Endothelial cell of umbilical vein (primary cell): ENCODE data around the gene GALNT14. TPM values are rescaled to one million over a fixed set of nuclear protein-coding genes. Genes with fewer than 3 reads are reported as not detected.

Experiments used
- BruUV-seq: library from RNA; stranded (reverse); fragments of 400-500 nt; replicated peaks from 2 replicates; lab custom pipeline; 2021; lab: Mats Ljungman, UMichigan
- CTCF ChIA-PET: fragments of 300-600, 350-600 bp; sonication (Branson Sonifier 250); formaldehyde crosslinking; loops from one replicate; lab custom pipeline; 2021; ENCODE audit warnings: antibody characterized with exemption, inconsistent platforms; lab: Charles Lee
- POLR2A ChIA-PET: fragments of 300-600, 350-600 bp; sonication (Branson Sonifier 250); formaldehyde crosslinking; loops from one replicate; lab custom pipeline; 2021; ENCODE audit warnings: antibody characterized with exemption, inconsistent platforms; lab: Charles Lee
- DNase-seq: peaks from one replicate; pipeline ENCODE4 v3.0.0-alpha.2; 2011; ENCODE audit warnings: low read depth, low spot score
- FAIRE-seq: peaks from 2 replicates; lab custom pipeline; 2011; peaks lifted over from hg19 to GRCh38; lab: Jason Lieb, UNC
- H2AFZ ChIP-seq: 2 replicates; pipeline ENCODE4 v1.6.0; 2012; ENCODE audit warnings: low read depth, low read length, control low read depth, inconsistent platforms
- H3K27ac ChIP-seq: 2 replicates; pipeline ENCODE4 v1.5.1; 2011; ENCODE audit warnings: low read depth, mild to moderate bottlenecking, control low read depth, low read length, moderate library complexity; ENCODE audit not compliant: insufficient read depth
- H3K27me3 ChIP-seq, 2 experiments: 2 replicates each; pipeline versions ENCODE4 v1.6.0 to v1.6.1; 2011; ENCODE audit warnings: low read length in 2 of 2, mixed read lengths in 1 of 2; ENCODE audit not compliant: control insufficient read depth in 2 of 2, insufficient read depth in 2 of 2
- H3K36me3 ChIP-seq, 2 experiments: 2 replicates in 1 of 2; 3 replicates in 1 of 2; pipeline ENCODE4 v1.5.1; 2011; ENCODE audit warnings: low read length in 2 of 2, mild to moderate bottlenecking in 1 of 2, moderate library complexity in 1 of 2; ENCODE audit not compliant: control insufficient read depth in 2 of 2, insufficient read depth in 2 of 2; ENCODE audit errors: extremely low read depth in 1 of 2
- H3K4me1 ChIP-seq: 3 replicates; pipeline ENCODE4 v1.5.1; 2011; ENCODE audit warnings: mild to moderate bottlenecking, low read length; ENCODE audit not compliant: control insufficient read depth, insufficient read depth; ENCODE audit errors: extremely low read depth
- H3K4me2 ChIP-seq: 2 replicates; pipeline ENCODE4 v1.6.1; 2011; ENCODE audit warnings: low read length, control low read depth, mixed read lengths; ENCODE audit not compliant: insufficient read depth
- H3K4me3 ChIP-seq, 3 experiments: fragments of 200-600 bp in 1 of 3; sonication (generic), shearing (Covaris generic) in 1 of 3; replicated peaks in 1 of 3; 2 replicates each; pipeline ENCODE4 v1.5.1; 2011 to 2016; ENCODE audit warnings: control low read depth in 3 of 3, low read length in 3 of 3, mild to moderate bottlenecking in 2 of 3, inconsistent platforms in 1 of 3, low read depth in 1 of 3, moderate library complexity in 1 of 3; ENCODE audit not compliant: insufficient read depth in 1 of 3
- H3K79me2 ChIP-seq: 2 replicates; pipeline ENCODE4 v1.6.0; 2012; ENCODE audit warnings: low read length, inconsistent platforms; ENCODE audit not compliant: control insufficient read depth, insufficient read depth
- H3K9ac ChIP-seq: replicated peaks from 2 replicates; pipeline ENCODE3; 2011; ENCODE audit warnings: low read length, control low read depth; ENCODE audit not compliant: insufficient read depth; ENCODE audit errors: extremely low read depth
- H3K9me1 ChIP-seq: replicated peaks from 3 replicates; pipeline ENCODE4 v1.6.0; 2011; ENCODE audit warnings: mild to moderate bottlenecking, low read length; ENCODE audit not compliant: control insufficient read depth, insufficient read depth; ENCODE audit errors: extremely low read depth
- H3K9me3 ChIP-seq: replicated peaks from 2 replicates; pipeline ENCODE4 v1.5.1; 2012; ENCODE audit warnings: low read length, inconsistent platforms; ENCODE audit not compliant: control insufficient read depth, insufficient read depth
- H4K20me1 ChIP-seq: replicated peaks from 2 replicates; pipeline ENCODE3; 2011; ENCODE audit warnings: mild to moderate bottlenecking, low read length; ENCODE audit not compliant: control insufficient read depth, insufficient read depth; ENCODE audit errors: extremely low read depth
- FOS ChIP-seq: IDR thresholded peaks from 2 replicates; pipeline ENCODE4 v1.6.1; 2011; ENCODE audit warnings: mild to moderate bottlenecking, low read length, moderate library complexity, borderline replicate concordance; ENCODE audit not compliant: insufficient read depth
- POLR2A ChIP-seq: IDR thresholded peaks from 2 replicates; pipeline ENCODE4 v1.6.1; 2012; ENCODE audit warnings: low read depth, mild to moderate bottlenecking, control low read depth, low read length
- dilution Hi-C: fragments of 300-500 bp; cut with MboI; formaldehyde crosslinking; loops from one replicate; pipeline ENCODE4 v1.15.0; 2019; ENCODE audit warnings: low sequenced_read_pairs; ENCODE audit not compliant: extremely low pct_ligation_motif_present
- intact Hi-C: fragments of 100-400 bp; cut with micrococcal nuclease; formaldehyde crosslinking; loops from one replicate; pipeline ENCODE4 v1.10.0; 2022
- polyA plus RNA-seq, 4 experiments: library from polyadenylated mRNA; depleted of rRNA in 3 of 4; stranded (reverse) in 3 of 4; unstranded in 1 of 4; fragments of >200 nt; gene quantifications; 2 replicates each; pipeline versions ENCODE4 v1.2.1 to v1.2.3, GENCODE V29; 2011 to 2012; ENCODE audit warnings: missing spikeins in 1 of 4
- total RNA-seq: library from RNA; stranded (reverse); gene quantifications from 2 replicates; pipeline ENCODE4 v1.2.3, GENCODE V29; 2021

Gene GALNT14
- total and polyA plus RNA-seq, 2 donors (not counting 3 experiments of a cell fraction or from before 2014, with no cell fraction given): 0.04 to 0.40 TPM

DNA sequence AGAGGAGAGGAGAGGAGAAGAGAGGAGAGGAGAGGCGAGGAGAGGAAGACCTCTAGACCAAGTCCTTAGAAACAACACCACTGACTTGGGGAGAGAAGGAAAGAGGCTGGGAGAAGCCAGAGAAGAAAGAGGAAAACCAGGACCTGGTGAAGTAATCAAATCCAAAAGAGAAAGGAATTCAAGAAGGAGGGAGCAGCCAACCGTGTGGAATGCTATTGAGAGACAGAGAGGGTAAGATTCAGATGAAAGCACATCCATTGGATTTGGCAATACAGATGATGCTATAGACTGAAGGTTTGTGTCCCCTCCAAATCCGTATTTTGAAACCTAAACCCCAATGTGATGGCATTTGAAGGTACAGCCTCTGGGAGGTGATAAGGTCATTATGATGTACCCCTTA is 50.7 kb downstream of the GALNT14 start:
- ChIA-PET CTCF (no interaction called here), POLR2A (no interaction called here)
- BruUV-seq: no TSS peak
- DNase-seq (no peak), FAIRE-seq (no peak)
- H3K79me2 ChIP-seq: no peaks in the 10 kb centered on the region
- dilution Hi-C loops: no loop called here
- no peaks in the 10 kb centered on the region for H3K9me1 ChIP-seq
- peaks cover 4% of the 10 kb centered on the region for H3K9me3 ChIP-seq
- H3K36me3 ChIP-seq: no peaks in the 10 kb centered on the region
- no peak overlapping the region for H3K4me3 ChIP-seq
- H3K9ac ChIP-seq: no peak overlapping the region
- no peak overlapping the region for H3K4me2 ChIP-seq
- no peak for TF ChIP-seq POLR2A
- TF ChIP-seq FOS: no peak
- no peaks in the 10 kb centered on the region for H3K27me3 ChIP-seq
- intact Hi-C loops: no loop called here
- H3K4me1 ChIP-seq: no peaks in the 10 kb centered on the region
- no peak overlapping the region for H2AFZ ChIP-seq
- no peaks in the 10 kb centered on the region for H4K20me1 ChIP-seq
- H3K27ac ChIP-seq: no peak overlapping the region

DNA sequence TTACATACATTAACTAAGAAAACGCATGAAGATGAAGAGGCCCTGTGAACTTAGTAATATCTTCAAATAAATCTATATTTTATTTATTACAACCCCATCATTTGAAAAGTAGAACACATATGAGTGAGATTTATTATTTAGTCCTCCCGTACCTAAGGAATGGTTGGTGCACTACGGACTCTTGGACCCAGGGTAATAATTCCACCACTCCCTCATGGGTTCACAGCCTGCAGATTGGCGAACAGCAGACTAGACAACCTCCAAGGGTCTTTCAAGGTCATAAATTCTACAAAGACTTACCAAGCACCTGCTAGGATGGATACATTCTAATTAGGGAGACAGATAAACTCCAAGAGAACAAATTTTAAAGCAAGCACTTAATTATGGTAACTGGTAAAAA is 51.6 kb downstream of the GALNT14 start:
- FAIRE-seq: no peak
- Histone ChIP-seq H3K4me1 (no peaks in the 10 kb centered on the region), H3K27ac (no peak overlapping the region), H3K79me2 (no peaks in the 10 kb centered on the region), H3K27me3 (no peaks in the 10 kb centered on the region), H3K9ac (no peak overlapping the region), H3K4me2 (no peak overlapping the region), H3K36me3 (no peaks in the 10 kb centered on the region), H2AFZ (no peak overlapping the region), H3K9me1 (no peaks in the 10 kb centered on the region), H4K20me1 (no peaks in the 10 kb centered on the region), H3K9me3 (peaks cover 4% of the 10 kb centered on the region), H3K4me3 (no peak overlapping the region)
- TF ChIP-seq FOS: no peak
- intact Hi-C loops (no loop called here), dilution Hi-C loops (no loop called here)
- no TSS peak for BruUV-seq
- DNase-seq: no peak
- POLR2A ChIA-PET: no interaction called here
- CTCF ChIA-PET: no interaction called here
